CD4-positive, alpha-beta T cell (primary cell): Measurements from ENCODE around the gene NAALADL1. TPM values are rescaled to one million over a fixed set of nuclear protein-coding genes. Genes with fewer than 3 reads are reported as not detected.
"Not testable (repeated sequence)": the region's sequence is repeated elsewhere in the genome, so short reads cannot be mapped to it uniquely, and the experiment has no call there.

Experiments used
- ATAC-seq: fragments of 200-7000 bp; cut with Tn5 transposase; one replicate; pipeline ENCODE4 v1.10.0; 2022; ENCODE audit warnings: mild to moderate bottlenecking; ENCODE audit not compliant: poor library complexity
- CTCF ChIA-PET: fragments of 350-600 bp; sonication (Branson Sonifier 250); formaldehyde crosslinking; loops from one replicate; lab custom pipeline; 2021; ENCODE audit warnings: antibody characterized with exemption, inconsistent platforms; lab: Charles Lee
- POLR2A ChIA-PET: fragments of 350-600 bp; sonication (Branson Sonifier 250); formaldehyde crosslinking; loops from one replicate; lab custom pipeline; 2021; ENCODE audit warnings: antibody characterized with exemption, inconsistent platforms; lab: Charles Lee
- DNase-seq, 14 experiments: peaks; one replicate each; pipeline ENCODE4 v3.0.0-alpha.2; 2013 to 2020; ENCODE audit warnings: mixed read lengths in 2 of 14
- H3K27ac ChIP-seq, 2 donors: one replicate each; pipeline versions ENCODE4 v1.5.1 to v1.7.0; 2013; ENCODE audit warnings: low read length in 2 of 2, low read depth in 1 of 2, mild to moderate bottlenecking in 1 of 2
- H3K27me3 ChIP-seq, 2 experiments: 1 replicate in 1 of 2; 2 replicates in 1 of 2; pipeline versions ENCODE4 v1.6.1 to v1.7.0; 2013; ENCODE audit warnings: low read length in 2 of 2, control low read depth in 1 of 2, mild to moderate bottlenecking in 1 of 2, moderate library complexity in 1 of 2; ENCODE audit not compliant: insufficient read depth in 2 of 2, control insufficient read depth in 1 of 2
- H3K36me3 ChIP-seq: one replicate; pipeline ENCODE4 v1.6.1; 2013; ENCODE audit warnings: low read length, control low read depth; ENCODE audit not compliant: insufficient read depth
- H3K4me1 ChIP-seq: one replicate; pipeline ENCODE4 v1.6.1; 2013; ENCODE audit warnings: low read length, control low read depth; ENCODE audit not compliant: insufficient read depth
- H3K4me3 ChIP-seq: one replicate; pipeline ENCODE4 v1.5.1; 2013; ENCODE audit warnings: mild to moderate bottlenecking, low read length, moderate library complexity
- H3K9me3 ChIP-seq, 2 experiments: 1 replicate in 1 of 2; 2 replicates in 1 of 2; pipeline versions ENCODE4 v1.6.1 to v1.7.0; 2013; ENCODE audit warnings: low read length in 2 of 2, mild to moderate bottlenecking in 2 of 2, control low read depth in 1 of 2, moderate library complexity in 1 of 2; ENCODE audit not compliant: control insufficient read depth in 1 of 2, insufficient read depth in 1 of 2
- H3K27ac Mint-ChIP-seq: one replicate; pipeline ENCODE4 v1.8.0; 2020; ENCODE audit warnings: mixed read lengths
- H3K27me3 Mint-ChIP-seq: one replicate; pipeline ENCODE4 v1.8.0; 2021; ENCODE audit warnings: mixed read lengths
- H3K36me3 Mint-ChIP-seq: one replicate; pipeline ENCODE4 v1.8.0; 2021; ENCODE audit warnings: low read depth, mixed read lengths
- H3K4me1 Mint-ChIP-seq: one replicate; pipeline ENCODE4 v1.8.0; 2021; ENCODE audit warnings: low read depth, mixed read lengths
- H3K4me3 Mint-ChIP-seq: one replicate; pipeline ENCODE4 v1.8.0; 2020; ENCODE audit warnings: mild to moderate bottlenecking, mixed read lengths
- H3K9me3 Mint-ChIP-seq: one replicate; pipeline ENCODE4 v1.8.0; 2020; ENCODE audit warnings: mixed read lengths
- CTCF ChIP-seq: fragments of 200-600 bp; IDR thresholded peaks from one replicate; pipeline ENCODE4 v1.8.0; 2022; ENCODE audit warnings: antibody characterized with exemption, mild to moderate bottlenecking
- intact Hi-C, 2 experiments: fragments of 100-400 bp; cut with DNase I in 1 of 2; cut with micrococcal nuclease in 1 of 2; formaldehyde crosslinking; loops; one replicate each; pipeline versions ENCODE4 v1.15.1 to v1.9.0; 2023 to 2025; cut with DNase I, micrococcal nuclease
- total RNA-seq, 174 experiments: library from RNA in 2 of 174; stranded (reverse) in 2 of 174; gene quantifications; one replicate each; pipeline ENCODE4 v1.2.3 and lab custom pipeline; 2021 to 2026

Gene NAALADL1
- total RNA-seq, 2 experiments from 2014 or later: 7.7 to 9.2 TPM

GRCh38 chr11:65026810-65027209 is 31.5 kb downstream of the NAALADL1 start:
- no peaks in the 10 kb centered on the region for H3K9me3 ChIP-seq
- H3K36me3 Mint-ChIP-seq: no peaks in the 10 kb centered on the region
- H3K27ac Mint-ChIP-seq: peak overlapping the region; percentile 82
- intact Hi-C loops: loop anchor here (1.0 to 5.0 kb wide), 10 partner anchors 10 to 545 kb away; partner anchors contain the start of genes ATG2A (in 2 of the 2), ARL2 (in 1 of the 2), CDCA5 (in 1 of the 2) and FAM89B (in 1 of the 2)
- peaks cover 21% of the 10 kb centered on the region for H3K4me1 Mint-ChIP-seq
- no peak for DNase-seq
- H3K9me3 Mint-ChIP-seq: no peaks in the 10 kb centered on the region
- peaks cover 8% of the 10 kb centered on the region for H3K36me3 ChIP-seq
- H3K4me3 ChIP-seq: peak overlapping the region; percentile 53
- H3K27me3 Mint-ChIP-seq: no peaks in the 10 kb centered on the region
- H3K4me3 Mint-ChIP-seq: peak overlapping the region; percentile 73
- POLR2A ChIA-PET: interaction anchor here (0.8 to 3.3 kb wide), 7 partner anchors 13 to 248 kb away, joined by 3 to 15 read pairs (median 4); partner anchors contain the start of genes ARL2, PPP2R5B, SAC3D1 and SF1
- CTCF ChIA-PET: interaction anchor here (1.1 to 5.2 kb wide), 3 partner anchors 12 to 284 kb away, joined by 4 to 30 read pairs (median 4); partner anchors contain the start of genes ARL2 and SAC3D1
- peak overlapping the region; percentile 22 to 48 for H3K27ac ChIP-seq
- no peaks in the 10 kb centered on the region for H3K27me3 ChIP-seq
- no peak for ATAC-seq
- TF ChIP-seq CTCF: no peak
- H3K4me1 ChIP-seq: peaks cover 22% of the 10 kb centered on the region

GRCh38 chr11:65023502-65023901 is 34.9 kb downstream of the NAALADL1 start:
- Histone ChIP-seq H3K36me3 (peaks cover 27% of the 10 kb centered on the region), H3K4me1 (peaks cover 19% of the 10 kb centered on the region)
- H3K27me3 ChIP-seq, intact Hi-C loops, H3K9me3 Mint-ChIP-seq, H3K27ac ChIP-seq, POLR2A ChIA-PET, DNase-seq, H3K9me3 ChIP-seq, H3K27me3 Mint-ChIP-seq, ATAC-seq, H3K4me3 ChIP-seq, CTCF ChIA-PET, H3K36me3 Mint-ChIP-seq, H3K4me3 Mint-ChIP-seq, H3K27ac Mint-ChIP-seq: not testable (repeated sequence)
- H3K4me1 Mint-ChIP-seq: peaks cover 18% of the 10 kb centered on the region

- no peaks in the 10 kb centered on the region for H3K36me3 Mint-ChIP-seq
- peaks cover 32% of the 10 kb centered on the region for H3K36me3 ChIP-seq
- POLR2A ChIA-PET: no interaction called here
Observed at GRCh38 chr11:65021509-65021908, 36.8 kb downstream of the NAALADL1 start.

More at GRCh38 chr11:65021509-65021908, 36.8 kb downstream of the NAALADL1 start:
- H3K4me1 Mint-ChIP-seq: peaks cover under 1% of the 10 kb centered on the region
- H3K27me3 Mint-ChIP-seq: no peaks in the 10 kb centered on the region
- Histone ChIP-seq H3K27me3 (no peaks in the 10 kb centered on the region), H3K9me3 (no peaks in the 10 kb centered on the region), H3K4me3 (no peak overlapping the region), H3K4me1 (peaks cover under 1% of the 10 kb centered on the region), H3K27ac (no peak overlapping the region)
- intact Hi-C loops: no loop called here
- no peak for TF ChIP-seq CTCF
- H3K4me3 Mint-ChIP-seq: no peak overlapping the region
- no peak overlapping the region for H3K27ac Mint-ChIP-seq
- CTCF ChIA-PET: no interaction called here
- no peaks in the 10 kb centered on the region for H3K9me3 Mint-ChIP-seq
- no peak for ATAC-seq
- DNase-seq: no peak
